Activated CD4-positive, CD25-positive, alpha-beta regulatory T cell (primary cell): ENCODE measurements around the gene TACC2.

Source experiments
- DNase-seq, 4 experiments: peaks; one replicate each; lab custom pipeline; 2025; lab: John Stamatoyannopoulos, UW

TACC2 gene

DNA sequence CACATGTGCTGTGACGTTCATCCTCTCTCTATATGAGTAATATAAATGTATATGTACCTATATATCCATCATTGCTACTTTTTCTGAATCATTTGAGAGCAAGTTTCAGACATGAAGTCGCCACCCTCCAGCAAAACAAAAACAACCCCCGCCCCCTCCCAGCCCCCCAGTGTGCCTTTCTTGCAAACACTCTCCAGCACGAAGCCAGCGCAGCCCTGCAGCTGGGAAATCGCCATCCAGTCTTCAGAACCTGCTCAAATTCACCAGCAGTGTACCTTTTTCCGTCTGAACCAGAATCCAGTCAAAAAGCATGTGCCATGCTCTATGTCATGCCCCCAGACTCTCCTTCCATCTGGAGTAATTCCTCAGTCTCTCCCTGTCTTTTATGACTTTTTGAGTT lies 135.8 kb downstream of the TACC2 start:
- DNase-seq: no peak

- DNase-seq: no peak
These were observed 138.0 kb downstream of the TACC2 start for GRCh38 chr10:122126763-122127659.

DNA sequence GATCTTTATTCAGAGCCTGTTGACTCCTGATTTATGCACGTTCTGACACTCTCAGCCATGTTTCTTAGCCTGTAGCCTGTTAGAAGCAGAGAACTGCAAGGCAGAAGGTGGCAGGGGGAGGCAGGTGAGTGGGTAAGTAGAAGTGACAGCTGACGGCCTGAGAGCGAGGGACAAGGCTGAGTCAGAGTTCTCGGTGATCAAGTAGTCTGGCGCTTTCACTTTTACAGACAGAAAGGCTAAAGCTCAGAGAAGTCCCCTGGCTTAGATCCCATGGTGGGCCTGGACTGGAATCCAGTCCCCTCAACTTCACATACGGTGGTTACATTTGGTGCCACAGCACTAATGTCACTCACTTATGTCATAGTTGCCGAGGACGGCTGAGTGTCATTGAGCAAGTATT lies 139.0 kb downstream of the TACC2 start:
- DNase-seq: no peak

DNA sequence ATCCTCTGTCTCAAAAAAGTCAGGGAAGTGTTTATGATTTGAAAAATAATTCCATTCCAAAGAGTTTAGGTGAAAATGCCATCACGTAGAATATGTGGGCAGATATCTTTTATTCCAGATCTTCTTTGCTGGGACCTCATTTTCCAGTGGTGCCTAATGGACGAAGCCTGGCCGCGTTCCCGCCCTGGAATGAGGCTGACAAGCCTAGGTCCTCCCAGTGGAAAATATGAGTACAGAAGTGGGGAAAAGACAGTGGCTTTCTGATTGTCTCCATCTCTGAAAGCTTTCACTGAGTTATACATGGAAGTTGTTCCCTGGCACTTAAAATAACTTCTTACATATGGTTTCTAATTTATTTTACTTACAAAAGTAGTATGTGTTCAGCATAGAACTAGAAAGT lies 139.4 kb downstream of the TACC2 start:
- no peak for DNase-seq

GRCh38 chr10:122130474-122131110 lies 141.6 kb downstream of the TACC2 start:
- DNase-seq: no peak

DNA sequence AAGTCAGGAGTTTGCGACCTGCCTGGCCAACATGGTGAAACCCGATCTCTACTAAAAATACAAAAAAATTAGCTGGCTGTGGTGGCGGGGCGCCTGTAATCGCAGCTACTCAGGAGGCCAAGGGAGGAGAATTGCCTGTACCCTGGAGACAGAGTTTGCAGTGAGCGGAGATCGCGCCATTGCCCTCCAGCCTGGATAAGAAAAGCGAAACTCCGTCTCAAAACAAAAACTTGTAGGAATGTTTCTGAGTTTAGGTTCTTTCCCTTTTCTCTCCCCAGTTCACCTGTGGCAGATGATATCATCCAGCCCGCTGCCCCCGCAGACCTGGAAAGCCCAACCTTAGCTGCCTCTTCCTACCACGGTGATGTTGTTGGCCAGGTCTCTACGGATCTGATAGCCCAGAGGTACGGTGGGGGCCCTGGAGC lies 143.4 kb downstream of the TACC2 start:
- DNase-seq: no peak

- DNase-seq: no peak
These were observed 144.1 kb downstream of the TACC2 start for GRCh38 chr10:122132882-122133565.

GRCh38 chr10:122135251-122136025 lies 146.5 kb downstream of the TACC2 start:
- DNase-seq: no peak

GRCh38 chr10:122138831-122139625 lies 150.1 kb downstream of the TACC2 start:
- no peak for DNase-seq

- no peak for DNase-seq
These were observed 150.7 kb downstream of the TACC2 start for GRCh38 chr10:122139627-122140170.

DNA sequence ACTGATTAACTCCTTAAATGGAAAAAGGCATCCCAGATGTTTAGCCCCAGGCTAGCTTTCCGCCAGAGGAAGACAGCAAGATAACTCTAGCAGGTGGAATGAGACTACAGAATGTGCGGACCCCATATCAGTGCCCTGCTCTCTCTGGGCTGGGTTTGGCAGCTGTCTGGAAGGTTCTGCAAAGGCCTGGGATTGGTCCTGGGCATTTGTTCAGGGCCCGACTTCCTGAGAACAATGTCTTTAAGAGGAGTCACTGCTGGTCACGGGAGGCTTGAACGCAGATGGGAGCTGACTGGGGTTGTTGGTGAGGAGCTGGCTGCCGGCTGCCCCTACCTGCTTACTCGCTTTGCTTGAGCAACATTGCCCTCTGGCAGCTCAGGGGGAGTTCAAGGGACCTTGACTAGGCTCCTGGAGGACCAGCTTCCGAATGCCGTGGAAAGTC lies 151.5 kb downstream of the TACC2 start:
- no peak for DNase-seq

DNA sequence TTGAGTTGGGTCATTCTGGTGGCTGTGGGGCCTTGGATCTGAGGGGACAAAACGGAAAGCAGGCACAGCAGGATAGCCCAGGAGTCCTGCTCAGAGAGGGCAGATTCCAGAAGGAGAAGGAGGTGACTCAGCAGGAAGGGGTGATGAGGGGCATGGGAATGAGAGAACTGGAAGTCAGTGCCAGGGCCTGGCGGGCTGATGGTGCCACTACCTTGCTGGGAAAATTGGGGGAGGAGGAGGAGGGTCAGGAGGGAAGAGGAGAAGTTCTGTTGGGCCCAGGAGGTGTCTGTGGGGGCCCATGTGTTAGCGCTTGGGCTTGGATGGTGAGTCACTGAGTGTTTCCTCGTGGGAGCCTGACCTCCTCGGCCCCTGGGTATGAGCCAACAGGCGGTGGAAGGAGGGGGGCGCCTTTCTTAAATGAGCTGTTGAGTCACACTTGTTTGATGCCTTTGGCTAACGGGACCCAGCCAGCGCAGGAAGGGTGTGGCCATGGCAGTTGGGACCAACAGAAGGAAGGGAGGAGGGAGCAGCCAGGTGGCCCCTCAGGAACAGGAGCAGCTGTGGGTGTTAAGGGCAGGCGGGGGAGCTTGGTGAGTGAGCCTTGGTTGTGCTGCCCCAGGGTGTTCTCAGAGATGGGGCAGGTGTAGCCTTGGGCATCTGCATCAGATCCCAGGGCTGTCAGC lies 152.1 kb downstream of the TACC2 start:
- DNase-seq: no peak

GRCh38 chr10:122141821-122142640 lies 153.1 kb downstream of the TACC2 start:
- no peak for DNase-seq

DNA sequence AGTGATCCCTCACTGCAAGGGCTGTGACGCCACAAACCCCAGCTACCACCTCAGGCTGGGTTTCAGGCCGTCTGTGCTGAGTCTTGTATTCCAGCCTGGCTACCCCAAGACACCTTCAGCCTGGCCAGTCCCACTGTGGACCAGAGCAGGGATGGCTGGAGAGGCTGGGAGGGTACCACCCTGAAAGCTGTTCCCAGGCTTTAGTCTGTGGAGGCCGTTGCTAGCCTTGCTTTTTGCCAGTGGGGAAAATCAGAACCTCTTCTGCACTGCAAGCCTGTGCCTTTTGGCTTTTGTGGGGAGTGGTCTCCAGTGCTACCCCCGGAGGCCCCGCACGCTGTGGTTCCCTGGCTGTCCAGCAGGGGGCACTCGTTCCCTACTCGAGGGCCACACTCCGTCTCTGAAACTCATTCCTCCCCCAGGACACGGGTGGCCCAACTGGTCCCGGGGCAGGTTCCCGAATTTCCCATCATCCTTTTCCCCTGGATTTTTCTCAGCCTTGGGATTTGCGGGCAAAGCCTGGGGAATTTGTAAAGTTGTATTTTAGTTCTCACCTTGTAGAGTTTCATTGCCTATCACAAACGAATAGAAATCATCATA lies 153.8 kb downstream of the TACC2 start:
- DNase-seq: peak in 3 of 4 experiments; percentile 3 to 5 (median 4)

DNA sequence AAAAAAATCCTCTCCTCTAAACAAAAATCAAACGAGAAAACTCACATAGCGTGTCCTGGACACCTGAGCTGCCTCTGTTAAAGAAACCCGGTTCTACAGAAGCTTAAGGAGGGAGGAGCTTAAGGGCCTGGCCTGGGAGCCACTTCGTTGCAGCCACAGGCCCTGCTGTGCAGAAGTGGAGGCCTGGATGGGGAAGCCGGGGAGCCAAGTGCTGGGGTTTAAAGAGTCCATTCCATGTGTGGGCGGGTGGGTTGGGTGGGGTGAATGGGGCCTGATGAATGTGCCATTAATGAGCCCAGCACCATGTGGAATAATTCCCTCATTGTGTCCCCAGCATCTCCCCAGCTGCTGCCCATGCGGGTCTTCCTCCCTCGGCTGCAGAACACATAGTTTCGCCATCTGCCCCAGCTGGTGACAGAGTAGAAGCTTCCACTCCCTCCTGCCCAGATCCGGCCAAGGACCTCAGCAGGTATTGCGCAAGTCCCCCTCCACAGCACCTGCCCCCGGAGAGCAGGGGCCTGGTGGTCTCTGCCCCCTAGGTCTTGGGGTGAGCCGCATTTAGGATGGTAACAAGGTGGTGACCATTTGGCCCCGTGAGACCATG lies 154.4 kb downstream of the TACC2 start:
- DNase-seq: no peak

DNA sequence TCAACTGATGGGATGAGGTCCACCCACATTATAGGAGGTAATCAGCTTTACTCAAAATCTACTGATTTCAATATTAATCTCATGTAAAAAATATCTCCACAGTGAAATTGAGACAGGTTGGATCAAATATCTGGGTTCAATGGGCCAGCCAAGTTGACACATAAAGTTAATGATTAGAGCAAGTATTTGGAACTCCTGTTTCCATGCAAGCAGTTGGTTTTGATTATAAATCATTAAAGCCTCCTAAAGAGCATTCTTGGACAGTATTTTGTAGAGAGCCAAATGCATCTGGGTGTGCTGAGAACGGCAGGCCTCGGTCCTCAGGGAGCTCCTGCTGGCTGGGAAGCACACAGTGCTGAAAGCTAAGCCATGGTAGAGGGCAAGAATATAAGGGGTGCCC lies 155.2 kb downstream of the TACC2 start:
- no peak for DNase-seq

GRCh38 chr10:122145113-122145512 lies 156.2 kb downstream of the TACC2 start:
- no peak for DNase-seq

- DNase-seq: no peak
These were observed 158.7 kb downstream of the TACC2 start for GRCh38 chr10:122147663-122148062.
